HG03039 (cell line): ENCODE measurements around the gene ZNF679.
A peak's percentile ranks its signal among the peaks of the same experiment; 100 is the strongest.
"Not testable (repeated sequence)": the region's sequence is repeated elsewhere in the genome, so short reads cannot be mapped to it uniquely, and the experiment has no call there.

Source experiments
- ATAC-seq: cut with Tn5 transposase; IDR thresholded peaks from one replicate; pipeline ENCODE4 v1.9.1; 2021; ENCODE audit warnings: mild to moderate bottlenecking, moderate library complexity; ENCODE audit not compliant: unreplicated experiment

The ZNF679 gene

DNA sequence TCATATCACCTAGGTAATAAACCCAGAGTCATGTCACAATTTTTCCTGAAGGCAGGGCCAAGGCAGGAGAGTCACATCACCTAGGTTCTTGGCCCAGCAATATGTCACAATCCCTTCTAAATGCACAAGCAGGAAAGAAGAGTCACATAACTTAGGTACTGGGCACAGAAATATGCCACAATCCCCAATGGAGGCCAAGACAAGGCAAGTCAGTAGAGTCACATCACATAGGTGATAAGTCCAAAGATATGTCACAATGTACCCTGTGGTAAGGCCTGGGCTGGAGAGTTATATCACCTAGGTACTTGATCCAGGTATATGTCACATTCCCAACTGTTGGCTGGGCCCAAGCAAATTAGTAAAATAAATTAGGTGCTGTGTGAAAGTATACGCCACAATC is at the start of gene ZNF679:
Gene ZNF679 (plus strand): TSS at position 301 of the 400 bp plus-strand sequence. CDS start 20,644 bp downstream, outside the sequence.
- ATAC-seq, result not testable (repeated sequence)

DNA sequence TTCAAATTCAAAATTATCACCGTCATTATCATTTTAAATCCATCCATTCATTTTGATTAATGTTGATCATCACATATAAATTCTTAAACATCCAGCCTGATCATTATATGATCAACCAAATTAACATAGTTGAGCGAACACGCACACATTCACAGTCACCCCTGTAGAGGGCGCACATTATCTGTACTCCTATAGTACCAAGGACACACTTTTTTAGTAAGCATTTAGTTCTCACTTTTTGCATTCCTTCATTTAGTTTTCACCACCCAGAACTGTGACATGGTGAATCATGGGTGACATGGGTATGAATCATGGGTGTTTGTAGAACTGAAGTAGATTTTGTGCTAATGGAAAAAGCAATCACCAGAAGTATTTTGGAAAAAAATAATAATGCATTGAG is 47.3 kb upstream of the ZNF679 start:
- no peak for ATAC-seq

DNA sequence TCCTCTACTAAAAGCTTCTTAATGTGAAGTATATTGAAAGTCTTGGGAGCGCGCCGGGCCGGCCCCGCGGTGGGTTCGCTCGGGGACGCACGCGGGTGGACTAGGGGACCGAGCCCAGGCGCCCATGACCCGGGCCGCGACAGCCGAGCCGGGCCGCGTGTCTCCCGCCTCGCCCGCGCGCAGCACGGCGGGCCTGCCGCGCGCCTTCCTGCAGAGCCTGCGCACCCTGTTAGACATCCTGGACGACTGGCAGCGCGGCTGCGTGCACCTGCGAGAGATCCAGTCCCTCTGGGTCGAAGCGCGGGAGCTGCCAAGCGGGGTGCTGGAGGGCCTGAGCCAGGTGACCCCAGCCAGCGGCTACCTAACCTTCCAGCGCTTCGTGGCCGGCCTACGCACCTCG is 46.7 kb upstream of the ZNF679 start:
- ATAC-seq, result no peak

DNA sequence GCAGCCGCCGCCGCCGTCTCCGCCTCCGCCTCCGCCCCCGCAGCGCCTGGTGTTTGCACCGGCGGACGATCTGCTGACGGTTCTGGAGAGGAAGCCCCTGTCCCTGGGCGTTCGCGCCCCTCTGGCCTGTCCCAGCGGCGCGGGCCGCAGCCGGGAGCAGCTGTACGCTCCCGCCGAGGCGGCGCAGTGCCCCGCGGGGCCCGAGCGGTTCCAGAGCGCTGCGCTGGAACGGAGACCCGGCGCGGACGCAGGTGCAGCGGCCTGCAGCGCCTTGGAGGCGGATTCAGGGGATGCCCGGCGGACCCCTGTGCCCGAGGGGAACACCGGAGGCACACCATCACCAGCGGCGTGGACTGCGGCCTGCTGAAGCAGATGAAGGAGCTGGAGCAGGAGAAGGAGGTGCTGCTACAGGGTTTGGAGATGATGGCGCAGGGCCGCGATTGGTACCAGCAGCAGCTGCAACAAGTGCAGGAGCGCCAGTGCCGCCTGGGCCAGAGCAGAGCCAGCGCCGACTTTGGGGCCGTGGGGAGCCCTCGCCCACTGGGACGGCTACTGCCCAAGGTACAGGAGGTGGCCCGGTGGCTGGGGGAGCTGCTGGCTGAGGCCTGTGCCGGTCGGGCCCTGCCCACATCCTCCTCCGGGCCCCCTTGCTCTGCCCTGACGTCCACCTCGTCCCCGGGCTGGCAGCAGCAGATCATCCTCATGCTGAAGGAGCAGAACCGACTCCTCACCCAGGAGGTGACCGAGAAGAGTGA is 46.1 kb upstream of the ZNF679 start:
- ATAC-seq, result no peak

DNA sequence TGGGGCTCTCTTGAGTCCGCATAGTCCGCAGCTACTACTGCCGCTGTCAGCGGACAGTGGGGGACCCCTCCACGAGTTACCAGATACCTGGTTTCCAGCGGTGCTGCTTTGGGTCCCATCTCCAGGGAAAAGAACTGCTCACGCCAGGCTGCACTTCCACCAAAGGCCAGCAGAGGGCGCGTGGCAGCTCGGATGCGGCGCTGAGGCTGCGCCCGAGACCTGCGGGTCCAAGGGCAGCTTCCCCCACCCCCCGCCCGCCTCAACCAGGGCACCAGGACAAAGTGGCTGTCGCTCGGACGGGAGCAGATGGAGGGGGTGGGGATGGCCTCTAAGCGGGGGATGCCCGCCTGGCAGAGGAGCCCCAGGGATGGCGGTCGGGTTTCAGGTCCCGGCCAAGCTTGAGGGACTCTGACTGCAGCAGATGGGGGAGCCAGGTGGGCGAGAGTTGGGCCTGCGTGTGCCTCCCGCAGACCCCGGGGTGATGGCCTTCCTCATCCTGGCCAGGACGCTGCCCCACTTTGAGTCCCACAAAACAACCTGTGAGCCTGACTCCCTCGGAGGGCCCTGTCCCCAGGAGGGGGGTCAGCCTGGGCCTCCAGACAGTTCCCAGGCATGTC is 45.0 kb upstream of the ZNF679 start:
- ATAC-seq, result no peak

DNA sequence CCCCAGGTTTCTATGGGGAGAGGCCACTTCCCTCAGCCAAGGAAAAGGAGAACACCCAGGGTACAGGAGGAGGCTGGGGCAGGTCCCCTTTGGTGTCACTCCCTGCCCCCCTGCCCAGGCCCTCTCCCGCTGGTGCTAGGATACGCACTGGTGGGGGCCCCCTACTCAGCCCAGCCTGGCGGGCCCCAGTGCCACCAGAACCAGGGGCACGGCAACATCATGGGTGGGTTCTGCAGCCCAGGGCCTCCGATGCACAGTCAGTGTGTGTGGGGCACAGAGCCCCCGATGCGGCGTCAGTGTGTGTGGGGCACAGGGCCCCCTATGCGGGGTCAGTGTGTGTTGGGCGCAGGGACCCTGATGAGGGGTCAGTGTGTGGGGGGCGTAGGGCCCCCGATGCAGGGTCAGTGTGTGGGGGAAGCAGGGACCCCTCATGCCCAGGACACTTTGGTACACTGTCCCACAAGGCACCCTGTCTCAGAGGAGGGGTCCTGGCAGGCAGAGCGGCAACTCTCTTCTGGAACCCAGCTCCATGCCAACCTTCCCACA is 44.4 kb upstream of the ZNF679 start:
- no peak for ATAC-seq

DNA sequence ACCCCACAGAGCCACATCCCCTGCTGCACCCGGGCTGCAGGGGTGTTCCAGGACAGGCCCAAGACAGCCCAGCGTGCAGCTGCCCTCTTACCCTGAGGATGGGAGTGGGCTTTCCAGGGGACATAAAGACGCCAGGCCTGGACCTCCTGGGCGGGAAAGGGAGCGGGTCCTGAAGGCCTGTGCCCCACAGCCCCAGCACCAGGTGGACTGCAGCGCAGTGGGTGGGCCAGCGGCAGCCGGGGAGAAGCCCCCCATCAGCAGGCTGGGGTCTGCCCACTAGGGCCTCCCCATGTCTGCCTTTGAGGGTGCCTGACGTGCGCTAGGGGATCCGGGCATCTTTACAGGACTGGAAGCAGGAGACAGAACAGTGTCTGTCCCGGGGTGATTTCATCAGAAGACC is 43.9 kb upstream of the ZNF679 start:
- ATAC-seq, result no peak

DNA sequence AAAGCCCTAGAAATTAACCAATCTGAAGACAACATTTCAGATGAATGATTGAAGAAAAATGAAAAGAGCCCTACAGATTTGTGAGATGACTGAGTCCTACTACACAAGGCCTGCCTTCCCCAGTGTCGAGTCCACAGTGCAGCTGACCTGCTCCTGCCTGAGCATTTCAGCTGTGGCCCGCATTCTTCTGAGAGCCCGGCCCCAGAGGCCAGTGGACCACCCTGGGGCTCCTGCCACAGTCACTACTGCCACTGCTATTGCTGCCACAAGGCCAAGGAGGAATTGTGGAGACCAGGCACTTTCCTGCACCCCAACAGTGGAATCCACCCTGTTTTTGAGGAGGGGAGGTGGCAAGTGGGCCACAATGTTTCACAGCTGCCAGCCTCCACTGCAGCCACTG is 40.9 kb upstream of the ZNF679 start:
- no peak for ATAC-seq

DNA sequence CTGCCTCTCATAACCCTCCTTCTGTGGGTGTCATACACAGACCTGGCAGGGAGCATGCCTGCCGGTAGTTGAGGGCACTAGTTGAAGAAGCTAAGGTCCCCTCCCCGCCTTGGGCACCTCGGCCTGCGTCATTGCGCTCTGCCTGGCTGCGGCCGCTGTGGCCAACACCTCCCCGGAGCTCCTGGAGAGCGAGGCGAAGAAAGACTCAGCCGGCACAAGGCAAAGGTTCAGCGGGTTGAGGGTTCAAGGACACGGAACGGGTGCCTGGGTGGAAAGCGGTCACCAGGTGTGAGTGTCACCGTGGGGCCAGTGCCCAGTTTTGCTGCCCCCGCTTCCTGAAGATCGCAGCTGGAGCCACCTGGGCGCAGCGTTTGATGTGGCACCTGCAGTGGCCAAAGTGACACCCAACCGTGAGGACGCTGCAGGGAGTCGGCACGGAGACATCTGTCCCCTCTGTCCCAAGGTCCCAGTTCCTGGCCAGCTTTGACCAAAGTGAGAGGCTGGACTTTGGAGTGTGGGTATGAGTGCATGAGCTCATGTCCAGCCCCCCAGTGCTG is 36.0 kb upstream of the ZNF679 start:
- no peak for ATAC-seq

DNA sequence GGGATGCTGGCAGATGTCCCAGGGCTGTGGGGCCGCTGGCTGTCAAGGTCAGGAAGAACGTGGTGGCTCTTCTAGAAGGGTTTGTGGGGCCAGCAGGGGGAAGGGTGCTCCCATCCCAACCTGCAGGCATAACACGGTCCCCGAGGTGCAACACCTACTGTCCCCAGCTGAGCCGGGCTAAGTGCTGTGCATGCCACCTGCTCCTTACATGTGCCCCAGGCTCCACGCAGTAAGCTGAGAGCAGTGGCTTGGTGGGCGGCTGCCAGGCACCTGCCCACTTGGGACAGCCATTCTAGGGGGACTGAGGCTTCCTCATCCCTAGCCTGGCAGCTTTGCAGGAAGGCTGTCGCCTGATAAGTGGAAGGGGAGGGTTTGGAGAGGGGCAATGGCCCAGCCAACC is 35.5 kb upstream of the ZNF679 start:
- no peak for ATAC-seq

DNA sequence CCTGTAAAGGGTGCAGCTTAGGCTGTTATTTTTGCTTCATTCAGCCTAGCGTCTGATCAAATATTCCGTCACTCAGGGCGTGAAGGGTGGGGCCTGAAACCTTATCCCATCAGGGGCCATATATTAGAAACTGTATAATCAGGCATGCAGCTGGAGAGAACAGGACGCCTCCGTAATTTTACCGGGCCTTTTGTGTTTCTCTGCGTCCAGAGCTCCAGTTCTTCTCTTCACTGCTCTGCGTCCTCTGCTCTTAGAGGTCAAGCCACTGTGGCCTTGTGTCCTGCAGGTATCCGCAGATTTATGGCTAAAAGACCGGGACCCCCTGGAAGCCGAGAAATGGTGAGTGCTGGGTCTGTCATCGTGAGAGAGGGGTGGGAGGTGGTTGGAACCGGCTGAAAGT is 21.4 kb upstream of the ZNF679 start, which contains the start of gene ZNF735:
Gene ZNF735 (plus strand): TSS at position 301 of the 400 bp plus-strand sequence. CDS start 0 bp downstream, at position 301.
- no peak for ATAC-seq

DNA sequence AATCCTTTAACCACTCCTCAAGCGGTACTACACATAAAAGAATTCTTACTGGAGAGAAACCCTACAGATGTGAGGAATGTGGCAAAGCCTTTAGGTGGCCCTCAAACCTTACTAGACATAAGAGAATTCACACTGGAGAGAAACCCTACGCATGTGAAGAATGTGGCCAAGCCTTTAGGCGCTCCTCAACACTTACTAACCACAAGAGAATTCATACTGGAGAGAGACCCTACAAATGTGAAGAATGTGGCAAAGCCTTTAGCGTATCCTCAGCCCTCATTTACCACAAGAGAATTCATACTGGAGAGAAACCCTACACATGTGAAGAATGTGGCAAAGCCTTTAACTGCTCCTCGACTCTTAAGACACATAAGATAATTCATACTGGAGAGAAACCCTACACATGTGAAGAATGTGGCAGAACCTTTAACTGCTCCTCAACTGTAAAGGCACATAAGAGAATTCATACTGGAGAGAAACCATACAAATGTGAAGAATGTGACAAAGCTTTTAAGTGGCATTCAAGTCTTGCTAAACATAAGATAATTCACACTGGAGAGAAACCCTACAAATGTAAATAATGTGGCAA is 8.5 kb upstream of the ZNF679 start:
- ATAC-seq, result not testable (repeated sequence)

DNA sequence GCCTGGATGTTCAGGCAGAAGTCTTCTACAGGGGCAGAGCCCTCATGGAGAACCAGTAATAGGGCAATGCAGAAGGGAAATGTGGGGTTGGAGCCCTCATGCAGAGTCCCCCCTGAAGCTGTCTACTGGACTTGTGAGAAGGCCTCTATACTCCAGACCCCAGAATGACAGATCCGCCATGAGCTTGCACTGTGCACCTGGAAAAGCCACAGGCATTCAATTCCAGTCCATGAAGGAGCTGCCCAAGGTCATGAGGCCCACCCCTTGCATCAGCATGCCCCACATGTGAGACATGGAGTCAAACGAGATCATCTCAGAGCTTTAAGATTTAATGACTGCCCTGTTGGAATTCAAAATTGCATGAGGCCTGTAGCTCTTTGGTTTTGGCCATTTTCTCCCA is 4.9 kb upstream of the ZNF679 start:
- ATAC-seq, result no peak

DNA sequence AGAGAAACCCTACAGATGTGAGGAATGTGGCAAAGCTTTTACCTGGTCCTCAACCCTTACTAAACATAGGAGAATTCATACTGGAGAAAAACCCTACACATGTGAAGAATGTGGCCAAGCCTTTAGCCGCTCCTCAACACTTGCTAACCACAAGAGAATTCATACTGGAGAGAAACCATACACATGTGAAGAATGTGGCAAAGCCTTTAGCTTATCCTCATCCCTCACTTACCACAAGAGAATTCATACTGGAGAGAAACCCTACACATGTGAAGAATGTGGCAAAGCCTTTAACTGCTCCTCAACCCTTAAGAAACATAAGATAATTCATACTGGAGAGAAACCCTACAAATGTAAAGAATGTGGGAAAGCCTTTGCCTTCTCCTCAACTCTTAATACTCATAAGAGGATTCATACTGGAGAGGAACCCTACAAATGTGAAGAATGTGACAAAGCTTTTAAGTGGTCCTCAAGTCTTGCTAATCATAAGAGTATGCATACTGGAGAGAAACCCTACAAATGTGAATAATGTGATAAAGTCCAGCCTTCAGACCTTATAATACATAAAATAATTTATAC is 38.2 kb downstream of the ZNF679 start:
- ATAC-seq, result no peak

DNA sequence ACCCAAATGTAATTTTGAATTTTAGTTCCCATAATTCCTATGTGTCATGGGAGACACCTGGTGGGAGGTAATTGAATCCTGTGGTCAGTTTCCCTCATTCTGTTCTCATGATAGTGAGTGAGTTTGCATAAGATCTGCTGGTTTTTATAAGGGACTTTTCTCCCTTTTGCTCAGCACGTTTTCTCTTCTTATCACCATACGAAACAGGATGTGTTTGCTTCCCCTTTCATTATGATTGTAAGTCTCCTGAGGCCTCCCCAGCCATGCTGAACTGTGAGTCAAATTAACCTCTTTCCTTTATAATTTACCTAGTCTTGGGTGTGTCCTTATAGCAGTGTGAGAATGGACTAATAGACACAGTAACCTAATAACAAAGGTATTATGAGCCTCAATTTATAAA is 49.4 kb downstream of the ZNF679 start:
- no peak for ATAC-seq

DNA sequence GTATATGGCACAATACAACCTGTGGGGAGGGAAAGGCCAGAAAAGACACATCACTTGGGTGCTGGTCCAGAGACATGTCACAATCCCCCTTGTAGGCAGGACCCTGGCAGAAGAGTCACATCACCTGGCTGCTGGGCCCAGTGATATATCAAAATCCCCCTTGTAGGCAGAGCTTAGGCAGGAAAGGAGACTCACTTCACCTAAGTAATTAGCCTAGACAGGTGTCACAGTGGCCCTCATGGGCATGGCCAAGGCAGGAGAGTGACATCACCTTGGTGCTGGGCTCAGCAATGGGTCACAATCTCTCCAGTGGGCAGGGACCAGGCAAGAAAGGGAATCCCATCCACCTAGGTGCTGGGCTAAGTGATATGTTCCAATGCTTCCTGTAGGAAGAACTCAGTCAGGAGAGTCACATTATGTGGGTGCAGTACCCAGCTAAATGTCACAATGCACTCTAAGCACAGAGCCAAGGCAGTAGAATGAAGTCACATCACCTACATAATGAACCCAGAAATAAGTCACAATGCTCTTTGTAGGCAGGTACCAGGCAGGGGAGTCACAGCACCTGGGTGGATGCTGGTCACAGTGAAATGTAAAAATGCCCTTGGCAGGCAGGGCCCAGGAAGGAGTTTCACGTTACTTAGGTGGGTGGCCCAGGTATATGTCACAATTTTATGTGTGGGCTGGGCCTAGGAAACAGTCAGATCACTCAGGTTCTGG is 66.6 kb downstream of the ZNF679 start:
- no peak for ATAC-seq

DNA sequence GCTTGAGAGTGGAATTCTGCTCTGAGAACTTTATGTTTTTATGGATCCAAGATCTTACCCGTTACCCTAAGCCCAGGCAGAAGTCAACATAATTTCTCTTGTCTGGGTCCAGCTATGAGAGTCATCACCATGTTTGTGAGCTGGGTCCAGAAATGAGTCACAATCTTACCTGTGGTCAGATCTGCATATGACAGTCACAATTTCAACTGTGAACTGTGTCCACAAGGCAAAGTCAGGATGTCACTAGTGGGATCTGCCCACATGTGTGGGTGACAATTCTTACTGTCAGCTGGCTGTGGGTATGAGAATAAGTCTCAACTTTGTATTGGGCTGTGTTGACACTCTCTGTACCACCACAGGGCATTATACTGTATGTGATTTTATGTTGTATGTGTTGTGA is 69.1 kb downstream of the ZNF679 start:
- ATAC-seq, result not testable (repeated sequence)

DNA sequence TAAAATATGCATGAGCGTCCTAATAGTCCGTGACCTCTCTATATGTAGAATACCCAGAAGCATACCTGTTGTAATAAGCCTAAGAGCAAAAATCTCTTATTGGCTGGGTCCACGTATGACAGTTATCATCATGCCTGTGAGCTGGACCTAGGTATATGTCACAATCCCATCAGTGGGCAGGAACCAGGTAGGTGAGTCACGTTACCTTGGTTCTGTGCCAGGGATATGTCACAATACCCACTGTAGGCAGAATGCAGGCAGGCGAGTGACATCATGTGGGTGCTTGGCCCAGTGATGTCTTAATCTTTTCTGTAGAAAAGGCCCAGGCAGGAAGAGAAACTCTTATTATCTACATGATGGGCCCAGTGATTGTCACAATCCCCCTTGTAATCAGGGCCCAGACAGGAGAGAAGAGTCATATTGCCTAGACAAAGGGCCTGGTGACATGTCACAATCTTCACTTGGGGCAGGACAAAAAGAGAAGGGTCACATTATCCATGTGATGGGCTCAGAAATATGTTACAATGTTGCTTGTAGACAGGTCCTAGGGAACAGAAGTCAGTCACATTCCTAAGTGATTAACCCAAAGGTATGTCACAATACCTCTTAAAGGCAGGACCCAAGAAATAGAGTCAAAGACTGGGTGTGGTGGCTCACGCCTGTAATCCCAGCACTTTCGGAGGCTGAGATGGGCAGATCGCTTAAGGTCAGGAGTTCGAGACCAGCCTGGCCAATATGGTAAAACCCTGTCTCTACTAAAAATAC is 72.5 kb downstream of the ZNF679 start:
- no peak for ATAC-seq

DNA sequence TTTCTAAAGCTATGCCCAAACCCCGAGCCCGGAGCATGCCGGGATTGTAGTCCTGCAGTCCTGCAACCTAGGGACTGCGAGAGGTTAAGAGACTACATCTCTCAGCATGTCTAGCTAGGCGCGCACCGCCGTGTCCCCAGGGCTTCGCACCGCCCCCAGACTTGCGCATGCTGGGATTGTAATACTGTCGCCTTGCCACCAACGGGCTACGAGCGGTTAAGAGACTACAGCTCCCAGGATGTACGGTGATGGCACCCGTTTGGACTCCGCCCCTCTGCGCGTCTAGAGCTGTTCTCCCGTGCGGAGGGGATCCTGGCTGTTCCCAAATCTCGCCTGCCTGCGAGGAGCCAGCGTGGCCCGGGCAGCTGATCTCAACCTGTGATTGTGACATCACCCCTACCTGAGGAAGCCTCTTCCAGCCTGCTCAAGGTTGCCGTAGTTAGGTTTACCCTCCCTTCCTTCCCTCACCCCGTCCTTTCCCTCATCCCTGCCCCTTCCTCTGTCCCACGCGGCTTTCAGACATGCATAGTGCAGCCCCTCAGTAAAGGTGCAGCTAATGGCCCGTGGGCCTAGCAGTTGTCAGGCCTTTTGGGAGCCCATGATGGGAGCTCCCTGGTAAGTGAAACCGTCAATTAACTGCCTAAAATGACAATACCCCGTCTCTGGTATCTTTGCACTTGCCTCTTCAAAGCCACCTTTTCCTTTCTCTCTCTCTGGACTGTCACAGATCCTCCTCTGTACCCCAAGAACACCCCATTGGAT is 79.2 kb downstream of the ZNF679 start:
- ATAC-seq, result peak; percentile 100
